Daoy (cell line): Measurements from ENCODE around the gene EXOSC5. TPM values are rescaled to one million over a fixed set of nuclear protein-coding genes. Genes with fewer than 3 reads are reported as not detected.
A peak's percentile ranks its signal among the peaks of the same experiment; 100 is the strongest.
"Not testable (repeated sequence)": the region's sequence is repeated elsewhere in the genome, so short reads cannot be mapped to it uniquely, and the experiment has no call there.

Experiments used
- DNase-seq: peaks from one replicate; pipeline ENCODE4 v3.0.0-alpha.2; 2015; ENCODE audit warnings: low read depth
- total RNA-seq: library from RNA; depleted of rRNA; stranded (reverse); fragments of >200 nt; shearing (Covaris generic); gene quantifications from 2 replicates; pipeline ENCODE4 v1.2.3, GENCODE V29; 2014

EXOSC5 gene
- total RNA-seq, 1 experiment from 2014 or later, result 74.3 TPM

GRCh38 chr19:41426952-41427646, 29.9 kb upstream of the EXOSC5 start, which contains the start of gene B3GNT8:
Gene B3GNT8 (minus strand): TSS chr19:41427374. CDS start chr19:41426778, 596 bp downstream.
- peak; percentile 48 for DNase-seq

DNA sequence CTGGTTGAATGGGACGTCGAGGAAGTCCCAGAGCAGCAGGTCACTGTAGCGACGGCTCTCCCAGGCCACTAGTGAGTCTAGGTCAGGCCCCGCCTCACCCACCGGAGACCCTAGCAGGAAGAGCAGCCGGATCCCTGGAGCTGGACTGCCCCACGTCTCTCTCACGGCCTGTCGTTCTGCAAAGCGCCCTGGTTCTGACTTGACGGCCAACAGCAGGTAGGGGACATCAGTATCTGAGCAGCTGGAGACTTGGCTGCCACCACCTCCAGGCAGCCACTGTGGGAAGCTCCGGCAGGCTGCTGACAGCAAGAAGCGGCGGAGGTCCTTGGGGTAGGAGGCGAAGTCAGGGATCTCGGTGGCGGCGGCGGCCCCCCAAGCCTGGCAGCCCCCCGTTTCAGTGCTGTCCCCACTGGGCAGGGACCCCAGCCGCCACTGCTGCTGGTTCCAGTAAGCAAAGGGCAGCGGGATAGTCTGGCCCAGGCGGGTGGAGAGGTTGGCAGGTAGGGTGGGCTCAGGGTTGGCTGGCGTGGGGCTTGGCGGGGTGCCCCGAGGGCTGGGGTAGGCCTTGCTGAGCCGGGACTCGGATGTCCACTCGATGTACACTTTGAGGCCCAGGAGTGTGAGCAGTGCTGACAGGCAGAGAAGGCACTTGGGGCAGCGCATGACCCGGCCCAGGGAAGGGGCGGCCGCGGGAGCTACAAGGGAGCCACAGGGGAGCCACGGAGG, 29.1 kb upstream of the EXOSC5 start:
- no peak for DNase-seq

DNA sequence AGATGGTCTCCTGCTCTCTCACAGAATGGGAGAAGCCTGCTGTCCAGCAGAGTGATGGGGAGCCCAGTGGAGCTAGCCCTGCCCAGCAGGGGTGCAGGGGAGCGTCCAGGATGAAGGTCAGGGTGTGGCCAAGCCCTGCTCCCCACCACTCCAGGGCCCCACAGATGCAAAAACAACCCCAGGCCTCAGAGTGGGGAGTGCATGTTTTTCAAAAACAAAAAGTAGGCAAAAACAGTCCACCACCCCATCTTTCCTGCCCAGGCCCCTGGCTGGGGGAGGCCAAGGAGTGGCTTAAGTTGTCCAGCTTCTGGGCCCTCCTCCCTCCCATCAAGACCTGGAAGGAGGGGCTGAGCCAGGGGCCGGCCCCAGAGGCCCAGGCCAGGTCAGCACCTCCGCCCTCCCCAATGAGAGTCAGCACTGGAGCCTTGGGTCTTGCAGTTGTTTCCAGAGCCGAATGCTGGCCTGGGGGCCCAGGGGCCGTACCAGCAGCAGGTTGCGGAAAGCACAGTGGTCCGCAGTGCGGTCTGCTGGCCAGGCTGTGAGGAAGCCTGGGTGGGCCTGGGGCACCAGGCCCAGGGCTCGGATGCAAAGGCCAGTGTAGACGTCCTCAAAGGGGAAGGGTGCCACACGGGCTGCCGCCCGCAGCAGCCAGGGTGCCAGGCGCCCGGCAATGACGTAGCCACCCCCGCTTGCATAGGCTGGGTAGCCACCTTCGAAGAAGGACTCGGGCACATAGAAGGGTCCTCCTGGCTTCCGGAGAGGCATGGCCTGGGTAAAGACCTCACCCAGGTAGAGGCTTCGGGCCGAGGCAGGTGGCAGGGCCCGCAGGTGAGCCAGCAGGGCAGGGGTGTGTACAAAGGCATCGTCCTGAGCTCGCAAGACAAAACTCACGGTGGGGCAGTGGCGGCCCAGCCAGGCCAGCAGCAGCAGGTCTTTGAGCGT, 28.3 kb upstream of the EXOSC5 start:
- DNase-seq, result no peak

DNA sequence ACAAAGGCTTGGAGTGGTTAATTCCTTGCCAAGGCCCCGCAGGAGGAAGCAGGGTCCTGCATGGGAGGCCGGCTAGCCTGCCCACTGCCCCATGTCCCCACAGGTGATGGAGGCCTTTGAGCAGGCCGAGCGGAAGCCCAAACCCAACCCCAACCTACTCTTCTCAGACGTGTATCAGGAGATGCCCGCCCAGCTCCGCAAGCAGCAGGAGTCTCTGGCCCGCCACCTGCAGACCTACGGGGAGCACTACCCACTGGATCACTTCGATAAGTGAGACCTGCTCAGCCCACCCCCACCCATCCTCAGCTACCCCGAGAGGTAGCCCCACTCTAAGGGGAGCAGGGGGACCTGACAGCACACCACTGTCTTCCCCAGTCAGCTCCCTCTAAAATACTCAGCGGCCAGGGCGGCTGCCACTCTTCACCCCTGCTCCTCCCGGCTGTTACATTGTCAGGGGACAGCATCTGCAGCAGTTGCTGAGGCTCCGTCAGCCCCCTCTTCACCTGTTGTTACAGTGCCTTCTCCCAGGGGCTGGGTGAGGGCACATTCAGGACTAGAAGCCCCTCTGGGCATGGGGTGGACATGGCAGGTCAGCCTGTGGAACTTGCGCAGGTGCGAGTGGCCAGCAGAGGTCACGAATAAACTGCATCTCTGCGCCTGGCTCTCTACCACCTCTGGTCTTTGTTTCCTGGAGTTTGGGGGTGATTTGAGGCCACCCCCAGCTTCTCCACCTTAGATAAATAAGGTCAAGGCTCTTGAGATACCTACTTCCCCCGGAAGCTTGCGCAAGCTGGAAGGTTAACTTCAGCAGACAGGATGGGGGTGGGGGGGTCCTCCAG, 27.4 kb upstream of the EXOSC5 start:
- no peak for DNase-seq

- no peak for DNase-seq
Observed at GRCh38 chr19:41422955-41423354, 25.8 kb upstream of the EXOSC5 start.

DNA sequence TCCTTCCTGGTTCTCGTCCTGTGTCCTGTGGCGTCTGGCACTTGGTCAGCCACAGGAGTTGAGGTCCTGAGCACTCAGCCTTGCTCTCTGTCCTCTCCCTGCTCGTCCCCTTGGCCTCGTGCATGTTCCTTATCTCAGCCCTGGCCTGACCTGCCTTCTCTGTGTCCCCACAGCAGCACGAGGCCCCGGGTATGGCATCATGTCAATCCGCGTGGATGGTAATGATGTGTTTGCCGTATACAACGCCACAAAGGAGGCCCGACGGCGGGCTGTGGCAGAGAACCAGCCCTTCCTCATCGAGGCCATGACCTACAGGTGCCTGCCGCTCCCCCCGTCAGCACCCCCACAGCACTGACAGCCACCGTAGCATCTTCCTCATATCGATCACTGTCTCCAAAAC, 25.3 kb upstream of the EXOSC5 start:
- DNase-seq, result no peak

GRCh38 chr19:41421973-41422372, 24.8 kb upstream of the EXOSC5 start:
- no peak for DNase-seq

GRCh38 chr19:41421314-41421713, 24.2 kb upstream of the EXOSC5 start:
- no peak for DNase-seq

DNA sequence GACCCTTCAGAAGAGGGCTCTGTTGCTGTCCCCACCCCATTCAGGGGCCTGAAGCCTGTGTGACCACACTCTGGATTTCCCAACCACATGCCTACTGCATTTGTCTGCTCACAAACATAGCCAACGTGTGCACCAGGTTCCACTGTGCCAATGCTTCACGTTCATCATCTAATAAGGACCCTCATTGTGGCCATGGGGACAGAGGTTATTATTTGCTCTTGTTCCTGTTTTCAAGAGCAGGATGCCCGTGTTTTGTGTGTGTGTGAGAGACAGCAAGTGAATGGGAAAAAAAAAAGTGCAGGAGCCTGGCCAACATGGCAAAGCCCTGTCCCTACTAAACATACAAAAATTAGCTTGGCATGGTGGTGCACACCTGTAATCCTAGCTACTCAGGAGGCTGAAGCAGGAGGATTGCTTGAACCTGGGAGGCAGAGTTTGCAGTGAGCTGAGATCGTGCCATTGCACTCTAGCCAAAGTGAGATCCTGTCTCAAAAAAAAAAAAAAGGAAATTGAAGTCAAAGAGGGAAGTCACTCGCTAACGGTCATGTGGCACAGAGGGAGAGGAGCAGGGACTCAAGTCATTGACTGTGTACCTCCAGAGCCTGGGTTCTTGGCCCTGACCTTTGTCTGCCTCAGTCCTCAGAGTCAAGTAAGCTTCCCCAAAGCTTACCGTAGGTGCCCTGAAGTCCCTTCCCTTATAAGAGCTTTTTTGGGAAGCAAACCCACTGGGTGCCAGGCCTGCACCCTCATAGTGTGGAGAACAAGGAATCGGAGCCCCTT, 23.1 kb upstream of the EXOSC5 start:
- DNase-seq, result no peak

DNA sequence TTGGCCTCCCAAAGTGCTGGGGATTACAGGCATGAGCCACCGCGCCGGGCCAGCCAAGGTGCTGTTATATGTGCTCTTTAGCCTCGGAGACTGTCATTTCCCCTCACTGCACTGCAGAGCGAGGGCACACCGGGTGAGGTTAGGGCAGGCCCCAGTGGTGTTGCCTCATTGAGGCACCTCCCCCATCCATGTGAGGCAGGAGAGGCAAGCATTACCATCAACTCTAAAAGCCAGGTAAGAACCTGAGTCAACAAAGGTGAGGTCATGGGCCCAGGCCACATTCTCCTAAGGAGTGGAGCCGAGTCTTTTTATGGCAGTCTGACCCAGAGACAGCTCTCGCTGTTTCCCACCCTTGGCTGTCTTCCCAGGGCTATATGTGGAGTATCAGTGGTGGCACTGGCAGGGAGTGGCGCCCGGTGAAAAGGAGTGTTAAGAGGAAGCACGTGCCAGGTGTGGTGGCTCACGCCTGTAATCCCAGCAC, 19.1 kb upstream of the EXOSC5 start:
- no peak for DNase-seq

DNA sequence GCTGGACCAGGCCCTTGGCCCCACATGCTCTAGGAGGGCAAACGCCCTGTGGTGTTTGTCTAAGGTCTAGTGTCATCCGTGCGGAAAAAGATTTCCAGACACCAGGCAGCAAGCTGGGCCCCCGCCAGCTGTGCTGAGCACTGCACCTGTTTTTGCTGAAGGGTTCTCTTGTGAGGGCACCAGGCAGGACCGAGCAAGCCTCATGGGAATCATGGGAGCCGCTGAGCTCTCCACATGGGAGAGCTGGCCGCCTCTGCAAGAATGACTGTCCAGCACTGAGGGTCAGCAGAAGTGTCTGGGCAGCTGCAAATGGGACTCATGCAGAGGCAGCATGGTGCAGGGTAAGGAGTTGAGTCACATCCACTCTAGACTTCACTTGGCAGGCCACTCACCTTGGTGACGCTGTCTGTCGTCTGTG, 18.0 kb upstream of the EXOSC5 start:
- no peak for DNase-seq

GRCh38 chr19:41414461-41414860, 17.3 kb upstream of the EXOSC5 start:
- no peak for DNase-seq

- no peak for DNase-seq
Observed at GRCh38 chr19:41413947-41414346, 16.8 kb upstream of the EXOSC5 start.

- no peak for DNase-seq
Observed at GRCh38 chr19:41412953-41413352, 15.8 kb upstream of the EXOSC5 start.

GRCh38 chr19:41411968-41412265, 14.8 kb upstream of the EXOSC5 start:
- no peak for DNase-seq

- DNase-seq, result no peak
Observed at GRCh38 chr19:41411100-41411967, 14.2 kb upstream of the EXOSC5 start.

- no peak for DNase-seq
Observed at GRCh38 chr19:41410336-41411054, 13.3 kb upstream of the EXOSC5 start.

GRCh38 chr19:41409288-41409687, 12.1 kb upstream of the EXOSC5 start:
- peak; percentile 56 for DNase-seq

- not testable (repeated sequence) for DNase-seq
Observed at GRCh38 chr19:41408846-41409245, 11.7 kb upstream of the EXOSC5 start.
